ENCODE measurements around the gene SYT10. TPM values are rescaled to one million over a fixed set of nuclear protein-coding genes. Genes with fewer than 3 reads are reported as not detected.

SYT10 gene
- total and polyA plus RNA-seq, 10 donors, result 0.03 TPM; not detected in 9

DNA sequence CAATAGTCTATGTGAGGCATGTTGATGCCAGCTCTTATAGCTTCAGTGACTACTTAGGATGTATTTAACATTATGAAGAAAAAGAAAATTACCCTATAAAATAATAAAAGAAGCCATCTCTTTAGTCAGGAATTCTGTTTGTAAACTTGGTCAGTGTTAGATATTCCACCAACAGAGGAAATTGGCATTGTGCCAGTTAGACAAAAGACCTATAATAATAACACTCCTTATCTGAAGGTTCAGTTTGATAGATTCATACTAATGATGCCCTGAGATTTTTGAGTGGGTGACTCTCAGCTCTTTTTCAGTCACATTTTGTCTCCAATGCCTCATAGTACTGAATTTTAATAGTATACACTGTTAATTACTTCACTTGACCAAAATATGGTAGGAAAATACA, 6.6 kb downstream of the SYT10 start:
- TF ChIP-seq POLR2A (IDR thresholded peaks at IDR 0.05), result no peak
- TF ChIP-seq, protein P1, sequence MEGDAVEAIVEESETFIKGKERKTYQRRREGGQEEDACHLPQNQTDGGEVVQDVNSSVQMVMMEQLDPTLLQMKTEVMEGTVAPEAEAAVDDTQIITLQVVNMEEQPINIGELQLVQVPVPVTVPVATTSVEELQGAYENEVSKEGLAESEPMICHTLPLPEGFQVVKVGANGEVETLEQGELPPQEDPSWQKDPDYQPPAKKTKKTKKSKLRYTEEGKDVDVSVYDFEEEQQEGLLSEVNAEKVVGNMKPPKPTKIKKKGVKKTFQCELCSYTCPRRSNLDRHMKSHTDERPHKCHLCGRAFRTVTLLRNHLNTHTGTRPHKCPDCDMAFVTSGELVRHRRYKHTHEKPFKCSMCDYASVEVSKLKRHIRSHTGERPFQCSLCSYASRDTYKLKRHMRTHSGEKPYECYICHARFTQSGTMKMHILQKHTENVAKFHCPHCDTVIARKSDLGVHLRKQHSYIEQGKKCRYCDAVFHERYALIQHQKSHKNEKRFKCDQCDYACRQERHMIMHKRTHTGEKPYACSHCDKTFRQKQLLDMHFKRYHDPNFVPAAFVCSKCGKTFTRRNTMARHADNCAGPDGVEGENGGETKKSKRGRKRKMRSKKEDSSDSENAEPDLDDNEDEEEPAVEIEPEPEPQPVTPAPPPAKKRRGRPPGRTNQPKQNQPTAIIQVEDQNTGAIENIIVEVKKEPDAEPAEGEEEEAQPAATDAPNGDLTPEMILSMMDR (IDR thresholded peaks at IDR 0.05 in 8 of 11, conservative IDR thresholded peaks at IDR 0.05 in 3 of 11), result no peak
- TF ChIP-seq POLR2AphosphoS5 (IDR thresholded peaks at IDR 0.05), result no peak
- intact Hi-C loops (cut with DNase I; ENCODE audit: low total_unique reads), result no loop called here
- H3K36me3 ChIP-seq, result no peaks in the 10 kb centered on the region
- no peaks in the 10 kb centered on the region for H3K9me3 ChIP-seq
- H3K4me1 ChIP-seq, result no peaks in the 10 kb centered on the region
- no peak for DNase-seq
- no peak overlapping the region for H3K27ac ChIP-seq
- peaks cover 0 to 7% (median 0%) of the 10 kb centered on the region in 7 donors for H3K27me3 ChIP-seq (replicated peaks in 1 of 7)
- no peak overlapping the region for H3K4me3 ChIP-seq

DNA sequence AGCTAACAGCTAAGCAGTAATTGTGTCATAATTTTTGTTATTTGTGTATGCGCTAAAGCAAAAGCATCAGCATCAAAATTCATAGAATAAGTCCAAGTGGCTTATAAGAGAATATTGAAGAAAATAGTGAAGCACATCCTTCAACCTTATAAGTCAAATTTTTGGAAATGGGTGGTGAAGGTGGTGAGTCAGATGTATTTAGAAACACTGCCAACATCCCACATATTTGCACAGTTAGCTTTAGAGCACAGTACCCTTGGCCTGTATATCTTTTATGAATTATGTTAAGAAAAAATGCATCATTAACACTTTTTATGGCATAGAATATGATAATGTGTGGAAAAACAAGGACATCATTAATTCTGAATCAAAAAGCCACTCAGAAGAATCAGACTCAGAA, 8.0 kb downstream of the SYT10 start:
- intact Hi-C loops (cut with DNase I; ENCODE audit: low total_unique reads), result no loop called here
- Histone ChIP-seq H3K36me3 (no peaks in the 10 kb centered on the region), H3K27ac (no peak overlapping the region), H3K4me1 (no peaks in the 10 kb centered on the region), H3K9me3 (no peaks in the 10 kb centered on the region), H3K27me3 (replicated peaks in 1 of 7) (no peaks in the 10 kb centered on the region), H3K4me3 (no peak overlapping the region)
- DNase-seq, result no peak
- WGBS, 5 donors, result 95 to 97% (median 96%) methylated on average over 1 of the region's 1 CpG
- TF ChIP-seq POLR2A (IDR thresholded peaks at IDR 0.05) (no peak), POLR2AphosphoS5 (IDR thresholded peaks at IDR 0.05) (no peak)
- TF ChIP-seq, protein P1 (IDR thresholded peaks at IDR 0.05 in 8 of 11, conservative IDR thresholded peaks at IDR 0.05 in 3 of 11), result no peak

DNA sequence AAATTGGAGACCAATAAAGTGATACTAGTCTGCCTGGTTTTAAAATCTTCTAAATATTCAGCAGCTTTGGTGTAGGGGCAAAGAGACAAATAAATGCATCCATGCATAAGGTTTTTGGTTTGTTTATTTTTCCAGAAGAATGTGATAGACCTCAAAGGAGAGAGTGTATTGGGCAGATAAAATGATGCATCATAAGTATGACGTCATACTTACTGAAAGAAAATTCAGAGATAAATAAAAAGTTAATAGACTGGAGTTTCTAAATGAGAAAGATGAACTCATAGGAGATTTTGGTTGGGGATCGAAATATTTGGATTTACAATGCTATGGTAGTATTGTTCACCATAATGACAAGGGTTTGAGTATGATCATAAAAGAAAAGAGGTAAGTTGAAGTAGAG, 10.2 kb downstream of the SYT10 start:
- H3K4me3 ChIP-seq, result no peak overlapping the region
- TF ChIP-seq POLR2AphosphoS5 (IDR thresholded peaks at IDR 0.05), result no peak
- TF ChIP-seq, protein P1 (IDR thresholded peaks at IDR 0.05 in 8 of 11, conservative IDR thresholded peaks at IDR 0.05 in 3 of 11), result no peak
- no peak for TF ChIP-seq POLR2A (IDR thresholded peaks at IDR 0.05)
- no peaks in the 10 kb centered on the region for H3K4me1 ChIP-seq
- DNase-seq, result no peak
- WGBS, 5 donors, result 66 to 83% (median 73%) methylated on average over 2 of the region's 2 CpGs
- intact Hi-C loops (cut with DNase I; ENCODE audit: low total_unique reads), result no loop called here
- no peaks in the 10 kb centered on the region for H3K9me3 ChIP-seq
- no peaks in the 10 kb centered on the region for H3K27me3 ChIP-seq (replicated peaks in 1 of 7)
- H3K36me3 ChIP-seq, result no peaks in the 10 kb centered on the region
- no peak overlapping the region for H3K27ac ChIP-seq

DNA sequence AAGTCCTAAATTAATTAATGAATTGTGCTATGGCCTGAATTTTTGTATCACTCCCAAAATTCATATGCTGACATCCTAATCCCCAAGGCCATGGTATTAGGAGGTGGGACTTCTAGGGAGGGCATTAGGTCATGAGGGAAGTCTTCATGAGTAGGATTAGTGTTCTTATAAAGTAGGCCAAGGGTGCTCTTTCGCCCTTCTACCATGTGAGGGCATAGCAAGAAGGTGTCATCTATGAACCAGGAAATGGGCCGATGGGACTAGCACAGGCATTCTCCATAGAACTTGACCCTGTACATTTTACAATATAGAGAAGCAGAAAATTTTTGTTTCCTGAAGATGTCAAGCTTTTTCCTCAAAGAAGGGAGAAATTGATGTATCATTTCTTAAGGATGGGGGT, 12.5 kb downstream of the SYT10 start:
- H3K27ac ChIP-seq, result no peak overlapping the region
- DNase-seq, result no peak
- no peaks in the 10 kb centered on the region for H3K36me3 ChIP-seq
- TF ChIP-seq, protein P1 (IDR thresholded peaks at IDR 0.05 in 8 of 11, conservative IDR thresholded peaks at IDR 0.05 in 3 of 11), result no peak
- TF ChIP-seq POLR2AphosphoS5 (IDR thresholded peaks at IDR 0.05) (no peak), POLR2A (IDR thresholded peaks at IDR 0.05) (no peak)
- no peaks in the 10 kb centered on the region for H3K27me3 ChIP-seq (replicated peaks in 1 of 7)
- no peaks in the 10 kb centered on the region for H3K9me3 ChIP-seq
- no peaks in the 10 kb centered on the region for H3K4me1 ChIP-seq
- WGBS, 5 donors, result 62 to 79% (median 66%) methylated on average over 2 of the region's 2 CpGs
- intact Hi-C loops (cut with DNase I; ENCODE audit: low total_unique reads), result no loop called here
- no peak overlapping the region for H3K4me3 ChIP-seq

Data from spleen (tissue), 11 donors.